Mesendoderm (in vitro differentiated cells): Measurements from ENCODE around the gene TNRC6B.
"Not testable (repeated sequence)": the region's sequence is repeated elsewhere in the genome, so short reads cannot be mapped to it uniquely, and the experiment has no call there.

ENCODE experiments used
- DNase-seq: peaks from one replicate; pipeline ENCODE4 v3.0.0; 2013
- H2AK5ac ChIP-seq: 2 replicates; pipeline ENCODE4 v1.6.1; 2013; ENCODE audit warnings: low read length, inconsistent platforms
- H2BK120ac ChIP-seq: 2 replicates; pipeline ENCODE4 v1.6.1; 2013; ENCODE audit warnings: low read depth, mild to moderate bottlenecking, low read length, moderate library complexity, mixed read lengths
- H2BK15ac ChIP-seq: replicated peaks from 2 replicates; pipeline ENCODE4 v1.6.1; 2013; ENCODE audit warnings: low read depth, mild to moderate bottlenecking, moderate library complexity
- H2BK5ac ChIP-seq: 2 replicates; pipeline ENCODE4 v1.6.1; 2013; ENCODE audit warnings: low read length, inconsistent platforms
- H3K18ac ChIP-seq: 2 replicates; pipeline ENCODE4 v1.6.1; 2013; ENCODE audit warnings: mild to moderate bottlenecking, low read length, mixed read lengths
- H3K23ac ChIP-seq: one replicate; pipeline ENCODE4 v1.6.1; 2013; ENCODE audit warnings: low read length
- H3K27ac ChIP-seq: 2 replicates; pipeline ENCODE4 v1.5.1; 2013; ENCODE audit warnings: low read depth, mild to moderate bottlenecking, inconsistent platforms, low read length, moderate library complexity
- H3K27me3 ChIP-seq: 2 replicates; pipeline ENCODE4 v1.6.1; 2013; ENCODE audit warnings: low read length, control low read depth, mild to moderate bottlenecking, inconsistent platforms; ENCODE audit not compliant: insufficient read depth, poor library complexity
- H3K36me3 ChIP-seq: 2 replicates; pipeline ENCODE4 v1.6.1; 2013; ENCODE audit warnings: low read length, inconsistent platforms; ENCODE audit not compliant: control insufficient read depth, insufficient read depth
- H3K4ac ChIP-seq: one replicate; pipeline ENCODE4 v1.6.1; 2013; ENCODE audit warnings: low read depth, mild to moderate bottlenecking, low read length, moderate library complexity
- H3K4me1 ChIP-seq: 2 replicates; pipeline ENCODE4 v1.6.1; 2013; ENCODE audit warnings: low read depth, low read length, inconsistent platforms; ENCODE audit not compliant: control insufficient read depth
- H3K4me2 ChIP-seq: 2 replicates; pipeline ENCODE4 v1.6.1; 2013; ENCODE audit warnings: low read length
- H3K4me3 ChIP-seq: 2 replicates; pipeline ENCODE4 v1.5.1; 2013; ENCODE audit warnings: mild to moderate bottlenecking, low read length
- H3K56ac ChIP-seq: one replicate; pipeline ENCODE4 v1.6.1; 2013; ENCODE audit warnings: low read length
- H3K79me1 ChIP-seq: 2 replicates; pipeline ENCODE4 v1.6.1; 2013; ENCODE audit warnings: low read length, inconsistent platforms
- H3K79me2 ChIP-seq: 2 replicates; pipeline ENCODE4 v1.6.1; 2013; ENCODE audit warnings: mild to moderate bottlenecking, low read length; ENCODE audit not compliant: control insufficient read depth, insufficient read depth
- H3K9ac ChIP-seq: 2 replicates; pipeline ENCODE4 v1.6.1; 2013; ENCODE audit warnings: low read length, inconsistent platforms
- H4K5ac ChIP-seq: one replicate; pipeline ENCODE4 v1.6.1; 2013; ENCODE audit warnings: low read length
- H4K8ac ChIP-seq: one replicate; pipeline ENCODE4 v1.6.1; 2013; ENCODE audit warnings: low read depth, mild to moderate bottlenecking, control low read depth, low read length, moderate library complexity
- WGBS: extraction: QIAGEN DNeasy Blood & Tissue Kit; methylation state at CpG from one replicate; pipeline ENCODE4 v1.1.7; 2013; ENCODE audit warnings: low lambda C conversion rate, missing lambda C conversion rate; ENCODE audit not compliant: insufficient coverage; ENCODE audit errors: extremely low coverage; 5-methylcytosine and 5-hydroxymethylcytosine counted together

The TNRC6B gene

GRCh38 chr22:40180403-40180802 lies 2.7 kb downstream of the TNRC6B start:
- Histone ChIP-seq H2AK5ac (no peak overlapping the region), H4K5ac (no peak overlapping the region), H3K4ac (no peak overlapping the region), H3K27ac (no peak overlapping the region), H2BK120ac (no peak overlapping the region), H3K79me1 (no peaks in the 10 kb centered on the region), H2BK5ac (no peak overlapping the region), H4K8ac (no peak overlapping the region), H2BK15ac (no peak overlapping the region), H3K36me3 (no peaks in the 10 kb centered on the region), H3K27me3 (no peaks in the 10 kb centered on the region), H3K79me2 (peaks cover 66% of the 10 kb centered on the region), H3K4me1 (peaks cover 7% of the 10 kb centered on the region), H3K4me3 (no peak overlapping the region), H3K56ac (no peak overlapping the region), H3K4me2 (no peak overlapping the region), H3K23ac (no peak overlapping the region), H3K18ac (no peak overlapping the region), H3K9ac (no peak overlapping the region)
- no CpG with 5 or more reads among the region's 4 CpGs for WGBS
- no peak for DNase-seq

GRCh38 chr22:40181323-40181722 lies 3.6 kb downstream of the TNRC6B start:
- Histone ChIP-seq H3K4ac (no peak overlapping the region), H2BK15ac (no peak overlapping the region), H4K8ac (no peak overlapping the region), H2BK5ac (no peak overlapping the region), H4K5ac (no peak overlapping the region), H3K79me1 (peaks cover 2% of the 10 kb centered on the region), H3K27me3 (no peaks in the 10 kb centered on the region), H2AK5ac (no peak overlapping the region), H3K4me2 (no peak overlapping the region), H3K4me3 (no peak overlapping the region), H3K56ac (no peak overlapping the region), H3K18ac (no peak overlapping the region), H3K23ac (no peak overlapping the region), H3K79me2 (peaks cover 75% of the 10 kb centered on the region), H3K27ac (no peak overlapping the region), H2BK120ac (no peak overlapping the region), H3K4me1 (peaks cover 7% of the 10 kb centered on the region), H3K9ac (no peak overlapping the region), H3K36me3 (no peaks in the 10 kb centered on the region)
- DNase-seq, result no peak
- WGBS, result no CpG with 5 or more reads among the region's 3 CpGs

- no peak overlapping the region for H4K8ac ChIP-seq
- H2BK5ac ChIP-seq, result no peak overlapping the region
- peaks cover 2% of the 10 kb centered on the region for H3K79me1 ChIP-seq
- no peak overlapping the region for H3K4me2 ChIP-seq
- no peak overlapping the region for H3K4me3 ChIP-seq
- H3K4ac ChIP-seq, result no peak overlapping the region
- H2BK15ac ChIP-seq, result no peak overlapping the region
- H3K79me2 ChIP-seq, result peaks cover 78% of the 10 kb centered on the region
- peaks cover 6% of the 10 kb centered on the region for H3K4me1 ChIP-seq
- no CpG with 5 or more reads among the region's 4 CpGs for WGBS
- H2BK120ac ChIP-seq, result no peak overlapping the region
- no peak overlapping the region for H3K56ac ChIP-seq
- DNase-seq, result no peak
- no peak overlapping the region for H2AK5ac ChIP-seq
- H3K18ac ChIP-seq, result no peak overlapping the region
- no peak overlapping the region for H3K9ac ChIP-seq
- H4K5ac ChIP-seq, result no peak overlapping the region
- H3K27me3 ChIP-seq, result no peaks in the 10 kb centered on the region
- H3K36me3 ChIP-seq, result no peaks in the 10 kb centered on the region
- no peak overlapping the region for H3K27ac ChIP-seq
- no peak overlapping the region for H3K23ac ChIP-seq
Observed at GRCh38 chr22:40182231-40182835, 4.6 kb downstream of the TNRC6B start.

- no peak overlapping the region for H3K4ac ChIP-seq
- H4K5ac ChIP-seq, result no peak overlapping the region
- H3K36me3 ChIP-seq, result no peaks in the 10 kb centered on the region
- DNase-seq, result peak; percentile 67
- no CpG with 5 or more reads among the region's 9 CpGs for WGBS
- no peak overlapping the region for H3K23ac ChIP-seq
- peaks cover 6% of the 10 kb centered on the region for H3K4me1 ChIP-seq
- H2BK15ac ChIP-seq, result no peak overlapping the region
- H3K18ac ChIP-seq, result no peak overlapping the region
- H3K79me2 ChIP-seq, result peaks cover 81% of the 10 kb centered on the region
- no peaks in the 10 kb centered on the region for H3K27me3 ChIP-seq
- H2AK5ac ChIP-seq, result no peak overlapping the region
- no peak overlapping the region for H3K9ac ChIP-seq
- H4K8ac ChIP-seq, result no peak overlapping the region
- no peak overlapping the region for H3K4me2 ChIP-seq
- H3K27ac ChIP-seq, result no peak overlapping the region
- H3K79me1 ChIP-seq, result peaks cover 2% of the 10 kb centered on the region
- no peak overlapping the region for H3K4me3 ChIP-seq
- H3K56ac ChIP-seq, result peak overlapping the region; percentile 59
- H2BK120ac ChIP-seq, result no peak overlapping the region
- no peak overlapping the region for H2BK5ac ChIP-seq
Observed at GRCh38 chr22:40183029-40183581, 5.4 kb downstream of the TNRC6B start.

GRCh38 chr22:40183603-40184002 lies 5.9 kb downstream of the TNRC6B start:
- not testable (repeated sequence) for H3K79me1 ChIP-seq, H3K4me1 ChIP-seq, H3K27me3 ChIP-seq, H2BK120ac ChIP-seq, H2BK15ac ChIP-seq, H3K9ac ChIP-seq, H3K23ac ChIP-seq, H3K56ac ChIP-seq, DNase-seq, H3K4me3 ChIP-seq, H3K4ac ChIP-seq, H2AK5ac ChIP-seq, H3K36me3 ChIP-seq, H3K4me2 ChIP-seq, H3K27ac ChIP-seq, H4K8ac ChIP-seq, H4K5ac ChIP-seq, H3K18ac ChIP-seq, H2BK5ac ChIP-seq
- peaks cover 79% of the 10 kb centered on the region for H3K79me2 ChIP-seq
- WGBS, result no CpG with 5 or more reads among the region's 13 CpGs

GRCh38 chr22:40187389-40187788 lies 9.7 kb downstream of the TNRC6B start:
- H3K36me3 ChIP-seq, result no peaks in the 10 kb centered on the region
- WGBS, result no CpG with 5 or more reads among the region's 7 CpGs
- H4K8ac ChIP-seq, result no peak overlapping the region
- no peak overlapping the region for H3K18ac ChIP-seq
- peaks cover 76% of the 10 kb centered on the region for H3K79me2 ChIP-seq
- no peak overlapping the region for H3K23ac ChIP-seq
- H2BK5ac ChIP-seq, result no peak overlapping the region
- H3K4ac ChIP-seq, result no peak overlapping the region
- no peak overlapping the region for H3K4me3 ChIP-seq
- H3K27ac ChIP-seq, result no peak overlapping the region
- H3K56ac ChIP-seq, result no peak overlapping the region
- no peak overlapping the region for H2BK120ac ChIP-seq
- H3K4me2 ChIP-seq, result no peak overlapping the region
- DNase-seq, result peak; percentile 87
- H2BK15ac ChIP-seq, result no peak overlapping the region
- no peaks in the 10 kb centered on the region for H3K27me3 ChIP-seq
- H3K9ac ChIP-seq, result no peak overlapping the region
- no peak overlapping the region for H4K5ac ChIP-seq
- H2AK5ac ChIP-seq, result no peak overlapping the region
- peaks cover 15% of the 10 kb centered on the region for H3K4me1 ChIP-seq
- peaks cover 12% of the 10 kb centered on the region for H3K79me1 ChIP-seq
